HG02642 (cell line): ENCODE measurements around the gene ZNF593OS.
A peak's percentile ranks its signal among the peaks of the same experiment; 100 is the strongest.

Experiments
- ATAC-seq: cut with Tn5 transposase; IDR thresholded peaks from one replicate; pipeline ENCODE4 v1.9.1; 2021; ENCODE audit warnings: mild to moderate bottlenecking; ENCODE audit not compliant: unreplicated experiment, poor library complexity

ZNF593OS gene

DNA sequence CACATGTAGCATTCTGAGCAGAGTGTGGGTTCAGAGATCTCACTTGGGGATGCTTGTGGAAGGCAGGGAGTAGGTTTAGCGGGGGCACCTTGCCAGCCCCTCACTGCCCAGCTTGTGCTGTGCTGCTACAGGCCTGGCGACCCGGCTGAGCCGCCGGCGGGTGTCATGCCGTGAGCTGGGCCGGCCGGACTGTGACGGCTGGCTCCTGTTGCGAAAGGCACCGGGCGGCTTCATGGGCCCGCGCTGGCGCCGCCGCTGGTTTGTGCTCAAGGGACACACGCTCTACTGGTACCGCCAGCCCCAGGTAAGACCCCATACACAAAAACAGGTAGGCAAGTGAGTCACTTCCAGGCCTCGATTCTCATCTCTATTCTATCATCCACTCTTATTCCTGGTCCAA, 13.3 kb upstream of the ZNF593OS start:
- no peak for ATAC-seq

DNA sequence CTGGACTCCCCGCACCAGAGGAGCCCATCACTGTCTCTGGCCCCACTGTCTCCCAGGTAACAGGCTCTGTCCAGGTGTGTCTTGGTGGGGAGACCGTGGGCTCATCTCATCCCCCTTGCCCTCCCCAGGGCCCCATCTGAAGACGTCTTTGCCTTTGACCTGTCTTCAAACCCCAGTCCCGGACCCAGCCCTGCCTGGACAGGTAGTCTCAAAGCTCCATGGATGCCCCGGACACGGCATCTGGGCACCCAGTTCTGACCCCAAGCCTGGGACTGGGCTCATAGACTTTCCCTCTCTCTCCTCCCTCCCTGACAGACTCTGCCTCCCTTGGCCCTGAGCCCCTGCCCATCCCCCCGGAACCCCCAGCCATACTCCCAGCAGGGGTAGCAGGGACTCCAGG, 12.5 kb upstream of the ZNF593OS start:
- ATAC-seq: no peak

DNA sequence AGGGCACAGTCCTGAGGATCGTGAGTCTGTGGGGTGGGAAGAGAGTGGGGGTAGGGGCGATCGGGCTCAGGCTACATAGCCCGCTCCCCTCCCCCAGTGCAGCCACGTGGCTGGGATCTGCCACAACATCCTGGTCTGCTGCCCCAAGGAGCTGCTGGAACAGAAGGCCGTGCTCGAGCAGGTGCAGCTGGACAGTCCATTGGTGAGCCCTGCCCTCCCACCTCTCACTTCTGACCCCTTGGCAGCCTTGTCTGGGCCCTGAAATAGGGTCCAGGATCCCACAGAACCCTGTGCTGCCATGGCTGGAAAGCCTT, 10.7 kb upstream of the ZNF593OS start:
- ATAC-seq: no peak

DNA sequence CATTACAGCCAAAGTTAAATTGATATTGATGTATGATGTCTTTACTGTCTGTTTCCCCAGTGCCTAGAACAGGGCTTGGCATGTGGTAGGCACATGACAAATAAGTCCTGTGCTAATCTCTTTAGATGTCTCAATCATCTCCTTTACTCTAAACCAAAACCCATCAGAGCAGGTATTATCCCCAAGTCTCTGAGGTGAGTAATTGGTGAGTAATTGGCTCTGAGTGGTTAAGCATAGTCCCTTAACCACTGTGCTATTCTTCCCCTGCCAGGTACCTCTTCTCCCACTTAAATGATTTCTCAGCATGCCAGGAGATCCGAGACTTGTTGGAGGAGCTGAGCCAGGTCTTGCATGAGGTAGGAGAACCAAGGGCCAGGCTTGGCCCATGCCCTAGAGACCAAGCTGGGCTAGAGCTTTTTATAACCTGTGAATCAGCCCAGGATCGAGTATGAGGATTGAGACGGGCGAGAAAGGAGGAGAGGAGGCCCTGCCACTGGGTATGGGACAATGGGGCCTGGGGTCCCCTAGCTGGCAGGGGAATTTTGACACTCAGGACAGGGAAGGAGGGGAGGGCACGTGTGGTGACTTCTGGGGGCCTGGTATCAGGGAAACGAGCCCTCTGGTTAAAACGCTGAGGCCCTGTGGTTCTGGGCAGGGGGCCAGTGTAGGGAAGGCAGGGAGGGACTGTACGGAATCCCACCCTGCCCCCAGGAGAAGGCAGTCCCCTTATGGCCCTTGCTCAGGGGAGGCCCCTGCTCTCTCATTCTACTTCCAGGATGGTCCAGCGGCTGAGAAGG, 10.2 kb upstream of the ZNF593OS start:
- no peak for ATAC-seq

DNA sequence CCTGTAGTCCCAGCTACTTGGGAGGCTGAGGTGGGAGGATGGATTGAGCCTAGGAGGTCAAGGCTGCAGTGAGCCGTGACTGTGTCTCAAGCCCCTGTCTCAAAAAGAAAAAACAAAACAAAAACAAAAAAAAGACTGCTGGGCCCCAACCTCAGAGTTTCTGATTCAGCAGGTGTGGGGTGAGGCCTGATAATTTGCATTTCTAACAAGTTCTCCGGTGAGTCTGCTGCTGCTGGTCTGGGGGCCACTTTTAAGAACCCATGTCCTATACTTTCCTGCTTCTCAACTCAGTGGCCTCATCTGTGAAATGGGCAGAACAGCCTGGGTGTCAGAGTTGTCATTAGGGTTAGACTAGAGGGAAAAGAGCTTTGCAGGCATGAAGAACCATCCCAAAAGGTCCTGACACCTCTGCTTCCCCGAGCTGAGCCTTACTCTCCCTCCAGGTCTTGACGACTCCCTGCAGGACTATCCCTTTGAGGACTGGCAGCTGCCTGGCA, 8.4 kb upstream of the ZNF593OS start:
- ATAC-seq: no peak

DNA sequence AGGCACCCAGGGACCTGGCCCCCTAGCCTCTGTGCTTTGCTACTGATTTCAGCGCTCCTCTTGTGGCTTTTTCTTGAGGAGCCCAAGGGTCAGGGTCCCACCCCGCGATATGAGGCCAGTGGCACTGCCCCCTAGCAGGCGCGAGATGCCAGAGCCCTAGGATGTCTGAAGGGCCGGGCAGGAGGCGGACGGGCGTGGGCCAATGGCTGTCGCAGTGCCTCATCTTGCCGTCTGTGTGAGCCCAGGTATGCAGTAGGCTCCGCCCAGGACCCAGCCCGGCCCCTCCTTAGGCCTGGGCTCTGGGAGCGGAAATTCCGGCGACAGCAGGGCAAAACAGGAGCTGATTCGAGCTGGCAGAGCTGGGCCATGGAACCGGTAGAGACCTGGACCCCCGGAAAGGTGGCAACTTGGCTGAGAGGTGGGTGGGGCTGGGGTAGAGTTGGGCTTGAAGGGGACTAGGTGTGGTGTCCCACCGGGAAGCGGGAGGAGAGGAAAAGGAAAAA, 5.6 kb upstream of the ZNF593OS start, which contains the start of gene CNKSR1:
Gene CNKSR1 (plus strand): TSS at position 310 of the 503 bp plus-strand sequence. CDS start 57 bp downstream, at position 367.
- no peak for ATAC-seq

DNA sequence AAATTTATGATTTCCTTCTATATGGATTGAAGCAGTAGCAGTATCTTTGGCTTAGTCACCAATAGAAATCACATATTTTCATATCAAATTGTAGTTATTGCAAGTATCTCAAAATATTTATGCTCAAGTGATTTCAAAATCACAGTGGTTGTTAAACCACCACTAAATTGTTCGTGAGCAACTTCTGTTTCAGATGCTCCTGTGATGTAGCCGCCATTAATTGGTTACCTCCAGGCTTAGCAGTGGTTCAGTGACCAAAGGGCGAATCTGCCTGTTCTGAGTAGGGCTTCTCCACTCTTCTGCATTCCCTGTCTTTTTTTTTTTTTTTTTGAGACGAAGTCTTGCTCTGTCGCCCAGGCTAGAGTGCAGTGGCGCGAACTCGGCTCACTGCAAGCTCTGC, 3.7 kb upstream of the ZNF593OS start:
- no peak for ATAC-seq

DNA sequence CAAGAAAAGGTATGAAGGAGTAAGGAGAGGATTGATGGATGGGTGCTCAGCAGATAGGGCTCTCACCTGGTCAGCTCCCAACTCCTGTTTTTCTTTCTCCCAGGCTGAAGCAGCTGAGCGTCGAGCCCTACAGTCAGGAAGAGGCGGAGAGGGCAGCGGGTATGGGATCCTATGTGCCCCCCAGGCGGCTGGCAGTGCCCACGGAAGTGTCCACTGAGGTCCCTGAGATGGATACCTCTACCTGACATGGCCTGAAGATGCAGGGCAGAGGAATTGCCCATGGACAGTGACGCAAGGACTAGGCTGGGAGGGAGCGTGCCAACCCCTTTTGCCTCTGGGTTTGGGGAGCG, 1.2 kb downstream of the ZNF593OS start:
- ATAC-seq: no peak

DNA sequence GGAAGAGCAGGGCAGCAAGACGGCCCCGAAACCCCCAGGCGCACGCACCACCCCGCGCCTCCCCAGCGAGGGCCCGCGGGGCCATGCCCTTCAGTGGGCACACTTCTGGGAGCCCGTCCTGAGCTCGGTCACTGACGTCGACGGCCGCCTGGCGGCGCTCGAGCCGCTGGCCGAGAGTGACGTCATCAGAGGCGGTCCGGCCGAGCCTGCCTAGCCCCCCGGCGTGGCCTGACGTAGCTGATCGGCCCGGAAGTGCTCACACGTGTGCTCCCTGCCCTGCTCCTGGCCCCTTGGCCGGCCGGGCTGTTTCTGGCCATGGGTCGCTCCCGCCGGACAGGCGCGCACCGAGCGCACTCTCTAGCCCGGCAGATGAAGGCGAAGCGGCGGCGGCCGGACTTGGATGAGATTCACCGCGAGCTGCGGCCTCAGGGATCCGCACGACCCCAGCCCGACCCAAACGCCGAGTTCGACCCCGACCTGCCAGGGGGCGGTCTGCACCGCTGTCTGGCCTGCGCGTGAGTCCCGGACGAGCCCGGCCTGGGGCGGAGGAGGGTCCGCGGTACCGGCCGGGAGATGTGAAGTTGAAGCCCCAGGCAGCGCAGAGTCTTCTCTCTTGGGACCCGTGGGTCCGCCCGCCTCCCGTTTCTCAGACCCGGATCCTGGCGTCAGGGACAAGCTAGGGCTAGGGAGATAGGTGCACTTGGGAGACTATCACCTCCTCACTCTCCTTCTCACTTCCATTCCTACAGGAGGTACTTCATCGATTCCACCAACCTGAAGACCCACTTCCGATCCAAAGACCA, 1.8 kb downstream of the ZNF593OS start, which contains the start of gene ZNF593:
Gene ZNF593 (plus strand): TSS at position 240 of the 803 bp plus-strand sequence. CDS start 76 bp downstream, at position 316.
- ATAC-seq: peak; percentile 92

DNA sequence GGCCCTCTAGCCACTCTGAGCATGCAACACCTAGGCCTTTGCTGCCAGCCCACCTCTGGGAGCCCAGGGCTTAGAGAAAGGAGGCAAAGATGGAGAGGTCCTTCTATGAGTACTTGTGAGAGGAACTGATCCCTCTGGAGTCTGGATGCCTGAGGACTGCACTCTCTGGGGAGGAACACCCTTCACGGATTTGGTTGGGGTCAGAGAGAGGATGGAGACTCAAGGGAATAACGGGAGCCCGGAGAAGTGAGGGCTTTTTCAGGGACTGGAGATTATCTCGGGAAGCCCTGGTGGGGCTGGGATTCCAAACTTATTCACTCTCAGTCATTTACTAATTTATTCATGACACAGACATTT, 2.5 kb downstream of the ZNF593OS start:
- ATAC-seq: no peak

DNA sequence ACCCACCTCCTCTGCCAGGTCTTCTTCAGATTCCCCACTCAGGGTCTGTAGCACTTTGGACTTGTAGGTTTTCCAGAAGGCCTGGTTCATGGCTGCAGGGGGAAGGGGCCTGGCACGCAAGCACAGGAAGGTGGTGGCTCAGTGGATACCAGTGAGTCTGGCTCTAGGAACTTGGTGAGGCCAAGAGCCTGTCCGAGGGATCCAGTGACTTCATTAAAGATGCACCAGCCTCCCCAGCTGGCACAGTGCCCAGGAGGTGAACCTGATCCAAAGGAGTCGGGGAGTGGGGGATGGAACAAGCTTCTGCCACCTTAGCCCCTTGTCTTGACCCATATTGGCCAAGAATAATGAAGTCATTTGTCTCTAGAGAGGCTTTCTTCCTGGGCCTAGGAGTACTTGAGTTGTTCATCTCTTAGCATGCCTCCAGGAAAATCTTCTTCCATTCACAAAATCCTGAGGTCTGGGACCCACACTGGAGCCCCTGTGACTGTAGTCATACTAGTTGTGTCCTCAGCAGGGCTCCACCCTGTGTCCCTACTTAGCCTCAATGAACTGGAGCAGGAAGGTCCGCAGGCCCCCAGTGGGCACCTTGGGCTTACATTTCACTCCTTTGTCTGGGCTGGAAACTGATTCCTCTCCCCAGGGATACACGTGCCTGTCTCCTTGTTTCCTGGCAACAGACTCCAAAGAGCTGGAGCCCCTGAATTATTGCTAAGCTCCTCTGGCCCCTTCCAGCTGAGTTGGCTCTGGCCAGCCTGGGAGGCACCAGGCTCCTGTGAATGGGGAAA, 3.0 kb downstream of the ZNF593OS start, which contains the start of gene C1orf232:
Gene C1orf232 (minus strand): TSS at position 554 of the 788 bp plus-strand sequence. CDS start 464 bp downstream, at position 90.
- no peak for ATAC-seq

DNA sequence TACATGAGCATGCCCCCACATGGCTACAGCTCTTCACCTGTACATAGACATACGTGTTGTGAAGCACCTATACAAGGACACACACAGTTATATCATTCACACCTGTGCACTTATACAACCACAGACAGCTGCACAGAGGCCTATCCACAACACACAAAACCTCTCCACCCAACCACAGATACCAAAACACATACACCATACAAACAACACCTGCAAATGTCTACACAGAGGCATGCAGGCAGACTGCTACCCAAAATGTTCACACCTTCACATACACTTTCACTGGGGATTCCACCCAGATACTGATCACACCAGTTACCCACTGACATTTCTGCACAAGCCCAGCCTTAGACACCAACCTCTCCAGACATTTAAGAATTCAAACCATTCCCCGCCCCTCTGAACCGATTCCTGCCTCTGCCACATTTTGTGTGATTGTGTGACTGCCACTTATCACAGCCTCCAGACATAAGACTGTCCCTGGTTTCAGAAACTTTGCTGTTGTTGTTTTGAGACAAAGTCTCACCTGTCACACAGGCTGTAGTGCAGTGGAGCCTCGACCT, 4.8 kb downstream of the ZNF593OS start:
- ATAC-seq: no peak

DNA sequence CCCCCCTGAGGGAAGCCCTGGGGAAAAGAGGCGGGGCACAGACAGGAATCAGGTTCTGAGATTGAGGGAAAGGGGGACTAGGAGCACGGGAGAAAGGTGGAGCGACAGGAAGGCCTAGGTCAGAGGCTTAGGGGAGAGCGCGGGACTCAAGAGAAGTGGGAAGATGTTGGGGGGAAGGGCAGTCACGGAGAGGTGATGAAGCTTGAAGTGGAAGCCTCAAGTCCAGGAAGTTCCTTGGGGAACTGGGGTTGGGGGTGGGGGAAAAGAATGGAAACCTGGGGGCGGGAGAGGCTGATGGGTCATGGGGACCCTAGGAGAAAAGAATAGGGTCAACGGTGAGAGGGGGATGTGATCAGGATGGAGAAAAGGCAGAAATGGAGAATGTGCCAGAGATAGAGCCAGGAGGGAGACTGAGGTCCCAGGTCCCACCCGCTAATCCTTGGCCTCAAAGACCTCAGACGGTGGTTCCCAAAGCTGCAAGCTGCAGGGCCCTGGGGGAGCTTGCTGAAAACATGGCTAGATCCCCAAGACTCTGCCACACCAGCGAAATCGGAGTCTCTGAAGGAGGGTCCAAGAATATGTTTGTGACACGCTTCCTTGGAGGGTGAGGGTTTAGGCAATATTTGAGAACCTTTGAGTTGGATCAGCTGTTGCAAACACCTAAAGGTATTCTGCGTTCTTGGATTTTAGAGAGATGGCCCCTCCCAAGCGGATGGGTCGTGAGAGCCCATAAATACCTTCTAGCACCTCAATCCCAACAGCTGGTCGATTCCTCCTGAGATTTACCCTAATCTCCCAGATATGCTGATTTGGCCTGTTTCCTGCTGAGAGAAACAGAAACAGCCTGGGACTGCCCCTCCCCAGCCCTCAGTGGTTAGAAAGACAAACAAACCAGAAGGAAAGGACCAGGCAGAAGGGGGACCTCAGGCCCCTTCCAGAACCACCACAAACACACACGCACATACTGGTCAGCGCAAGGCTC, 6.5 kb downstream of the ZNF593OS start:
- ATAC-seq: no peak

DNA sequence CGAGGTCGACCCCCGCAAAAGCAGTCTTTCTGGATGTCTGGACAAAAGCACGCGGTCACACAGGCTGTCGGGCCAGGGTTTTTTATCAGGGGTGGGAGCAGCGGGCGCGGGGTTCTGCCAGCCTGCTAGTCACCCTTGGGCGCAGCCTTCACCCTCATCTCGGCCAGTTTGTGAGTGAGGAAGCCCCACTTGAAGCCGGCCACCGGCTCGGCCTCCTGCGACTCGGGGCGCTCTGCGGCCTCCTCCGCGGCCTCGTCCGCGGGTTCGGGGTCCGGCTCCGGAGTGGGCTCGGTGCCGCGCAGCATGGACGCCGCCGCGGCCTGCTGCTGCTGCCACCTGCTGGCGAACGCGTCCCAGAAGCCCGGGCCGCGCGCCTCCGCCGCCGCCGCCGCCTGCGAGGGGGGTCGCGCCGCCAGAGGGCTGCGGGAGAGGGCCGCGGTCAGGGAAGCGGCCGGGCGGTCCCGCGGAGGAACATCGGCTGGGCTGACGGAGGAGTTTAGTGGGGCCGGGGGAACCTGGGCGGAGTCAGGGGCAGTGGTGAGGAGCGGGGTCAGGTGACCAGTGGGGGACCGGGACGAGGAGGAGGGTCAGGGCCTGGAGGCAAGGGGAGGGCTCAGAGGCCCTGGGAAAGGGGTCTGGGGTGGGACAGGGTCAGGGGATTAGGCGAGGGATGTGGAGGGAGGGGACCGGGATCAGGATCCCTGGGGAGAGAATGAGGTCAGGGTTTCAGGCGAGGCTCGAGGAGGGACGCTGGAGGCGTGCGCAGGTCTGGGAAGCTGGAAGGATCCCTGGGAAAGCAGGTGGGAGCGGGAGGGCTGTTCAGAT, 7.4 kb downstream of the ZNF593OS start:
- ATAC-seq: peak; percentile 48

DNA sequence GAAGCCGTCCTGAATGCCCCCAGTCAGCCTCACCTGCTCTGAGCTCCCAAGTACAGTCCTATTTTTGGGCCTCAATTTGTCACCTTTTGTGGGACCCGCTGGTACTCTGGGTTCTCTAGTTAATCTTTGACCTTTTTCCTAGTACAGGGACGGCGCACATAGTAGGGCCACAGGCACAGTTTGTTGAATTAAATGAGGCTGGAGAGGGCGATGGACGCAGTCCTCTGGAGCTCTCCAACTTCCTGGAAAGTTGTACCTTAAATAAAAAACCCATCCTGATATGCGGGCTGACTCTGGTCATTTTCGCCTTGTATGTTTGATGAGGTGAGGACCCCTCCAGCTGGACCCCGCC, 8.0 kb downstream of the ZNF593OS start:
- no peak for ATAC-seq

DNA sequence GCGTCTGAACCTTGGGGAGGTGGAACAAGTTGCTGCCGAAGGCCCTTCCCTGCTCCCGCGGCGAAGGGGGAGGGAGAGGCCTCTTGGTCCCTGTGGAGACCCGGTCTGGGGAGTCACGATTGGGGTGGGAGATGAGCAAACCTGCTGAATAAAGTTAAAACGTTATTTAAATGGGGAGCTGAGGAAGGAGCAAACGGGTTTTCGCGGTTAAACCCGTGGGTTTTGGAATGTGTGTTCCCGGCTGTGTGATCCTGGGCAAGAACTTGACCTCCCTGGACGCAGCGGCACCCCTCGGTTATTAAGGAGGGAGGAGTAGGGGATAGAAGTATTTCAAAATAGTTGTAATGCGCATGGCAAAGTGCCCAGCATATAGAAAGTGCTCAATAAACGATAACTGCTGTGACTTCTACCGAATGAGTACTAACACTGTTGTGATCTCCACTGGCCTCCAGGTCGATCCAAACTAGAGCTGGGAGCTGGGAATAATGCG, 9.4 kb downstream of the ZNF593OS start:
- no peak for ATAC-seq

DNA sequence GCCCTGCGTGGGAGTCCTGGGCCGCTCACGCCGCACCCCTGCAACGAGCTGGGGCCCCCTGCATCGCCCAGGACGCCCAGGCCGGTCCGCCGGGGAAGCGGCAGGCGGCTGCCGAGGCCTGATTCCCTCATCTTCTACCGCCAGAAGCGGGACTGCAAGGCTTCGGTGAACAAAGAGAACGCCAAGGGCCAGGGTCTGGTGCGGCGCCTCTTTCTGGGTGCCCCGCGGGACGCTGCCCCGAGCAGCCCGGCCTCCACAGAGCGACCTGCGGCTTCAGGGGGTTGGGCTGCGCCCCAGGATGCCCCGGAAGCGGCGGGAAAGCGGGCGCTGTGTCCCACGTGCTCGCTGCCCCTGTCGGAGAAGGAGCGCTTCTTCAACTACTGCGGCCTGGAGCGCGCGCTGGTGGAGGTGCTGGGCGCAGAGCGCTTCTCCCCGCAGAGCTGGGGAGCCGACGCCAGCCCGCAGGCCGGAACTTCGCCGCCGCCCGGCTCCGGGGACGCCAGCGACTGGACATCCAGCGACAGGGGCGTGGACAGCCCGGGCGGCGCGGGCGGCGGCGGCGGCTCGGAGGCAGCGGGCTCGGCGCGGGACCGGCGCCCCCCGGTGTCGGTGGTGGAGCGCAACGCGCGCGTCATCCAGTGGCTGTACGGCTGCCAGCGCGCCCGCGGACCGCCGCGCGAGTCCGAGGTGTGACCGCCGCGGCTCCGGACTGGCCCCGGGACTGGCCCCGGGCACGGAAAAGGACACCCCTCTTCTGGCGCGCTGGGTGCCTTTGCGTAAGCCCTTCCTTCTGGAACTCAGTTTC, 10.0 kb downstream of the ZNF593OS start:
- no peak for ATAC-seq
